Measurements from ENCODE around the gene CYTH1. TPM values are rescaled to one million over a fixed set of nuclear protein-coding genes. Genes with fewer than 3 reads are reported as not detected.

The CYTH1 gene
- total RNA-seq, 1 experiment from 2014 or later, result 40.3 TPM

DNA sequence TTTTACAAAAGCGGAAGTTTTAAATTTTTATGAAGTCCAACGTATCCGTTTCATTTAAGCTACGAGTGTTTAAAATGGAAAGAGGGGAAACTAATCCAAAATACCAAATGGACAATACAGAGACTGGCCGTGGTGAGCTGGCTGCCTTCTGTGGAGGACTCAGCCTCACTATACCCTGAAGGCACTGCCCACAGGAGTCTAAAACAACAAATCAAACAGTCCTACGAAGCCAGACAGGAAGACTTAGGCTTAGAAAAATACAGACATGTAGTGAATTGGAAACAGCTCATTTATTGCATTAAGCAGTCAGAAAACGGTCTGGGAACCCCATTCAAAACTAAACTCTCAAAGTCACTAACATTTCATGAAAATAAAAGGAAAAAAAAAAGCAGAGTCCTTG is 75.1 kb downstream of the CYTH1 start:
- no peaks in the 10 kb centered on the region for H3K27me3 ChIP-seq (ENCODE audit: insufficient read depth, low read depth)
- H4K20me1 ChIP-seq (ENCODE audit: insufficient read depth), result no peaks in the 10 kb centered on the region
- no peaks in the 10 kb centered on the region for H3K9me3 ChIP-seq (ENCODE audit: insufficient read depth, low read depth)
- H3K27ac ChIP-seq, result peak overlapping the region; percentile 84
- H3K4me1 ChIP-seq (replicated peaks; ENCODE audit: insufficient read depth), result peaks cover 37% of the 10 kb centered on the region
- H3K36me3 ChIP-seq (ENCODE audit: low read depth), result no peaks in the 10 kb centered on the region
- peaks cover 8% of the 10 kb centered on the region for H3F3A ChIP-seq (ENCODE audit: insufficient read depth, low read depth)
- no peak for DNase-seq
- no peak for TF ChIP-seq EZH2 (IDR thresholded peaks at IDR 0.05; ENCODE audit: low read depth)
- TF ChIP-seq, protein P1, sequence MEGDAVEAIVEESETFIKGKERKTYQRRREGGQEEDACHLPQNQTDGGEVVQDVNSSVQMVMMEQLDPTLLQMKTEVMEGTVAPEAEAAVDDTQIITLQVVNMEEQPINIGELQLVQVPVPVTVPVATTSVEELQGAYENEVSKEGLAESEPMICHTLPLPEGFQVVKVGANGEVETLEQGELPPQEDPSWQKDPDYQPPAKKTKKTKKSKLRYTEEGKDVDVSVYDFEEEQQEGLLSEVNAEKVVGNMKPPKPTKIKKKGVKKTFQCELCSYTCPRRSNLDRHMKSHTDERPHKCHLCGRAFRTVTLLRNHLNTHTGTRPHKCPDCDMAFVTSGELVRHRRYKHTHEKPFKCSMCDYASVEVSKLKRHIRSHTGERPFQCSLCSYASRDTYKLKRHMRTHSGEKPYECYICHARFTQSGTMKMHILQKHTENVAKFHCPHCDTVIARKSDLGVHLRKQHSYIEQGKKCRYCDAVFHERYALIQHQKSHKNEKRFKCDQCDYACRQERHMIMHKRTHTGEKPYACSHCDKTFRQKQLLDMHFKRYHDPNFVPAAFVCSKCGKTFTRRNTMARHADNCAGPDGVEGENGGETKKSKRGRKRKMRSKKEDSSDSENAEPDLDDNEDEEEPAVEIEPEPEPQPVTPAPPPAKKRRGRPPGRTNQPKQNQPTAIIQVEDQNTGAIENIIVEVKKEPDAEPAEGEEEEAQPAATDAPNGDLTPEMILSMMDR (conservative IDR thresholded peaks at IDR 0.05), result no peak
- CTCF ChIA-PET, result interaction anchor here (0.6 to 0.8 kb wide), 6 partner anchors 9 to 456 kb away, joined by 3 to 7 read pairs (median 4); no protein-coding TSS in a partner anchor
- intact Hi-C loops (cut with micrococcal nuclease; ENCODE audit: unreplicated experiment), result loop anchor here (5.0 kb wide), 1 partner anchor 40 kb away; no protein-coding TSS in a partner anchor
- POLR2A ChIA-PET (ENCODE audit: unreplicated experiment), result interaction anchor here (0.6 kb wide), 1 partner anchor 1157 kb away, joined by 7 read pairs; no protein-coding TSS in a partner anchor
- no peaks in the 10 kb centered on the region for H3K9me2 ChIP-seq (ENCODE audit: insufficient read depth)
- H2AFZ ChIP-seq, result no peak overlapping the region
- H3K79me2 ChIP-seq (ENCODE audit: low read depth), result no peaks in the 10 kb centered on the region
- BruUV-seq (replicated peaks), result no TSS peak
- peak overlapping the region; percentile 60 for H3K4me2 ChIP-seq
- H3K4me3 ChIP-seq, result no peak overlapping the region

DNA sequence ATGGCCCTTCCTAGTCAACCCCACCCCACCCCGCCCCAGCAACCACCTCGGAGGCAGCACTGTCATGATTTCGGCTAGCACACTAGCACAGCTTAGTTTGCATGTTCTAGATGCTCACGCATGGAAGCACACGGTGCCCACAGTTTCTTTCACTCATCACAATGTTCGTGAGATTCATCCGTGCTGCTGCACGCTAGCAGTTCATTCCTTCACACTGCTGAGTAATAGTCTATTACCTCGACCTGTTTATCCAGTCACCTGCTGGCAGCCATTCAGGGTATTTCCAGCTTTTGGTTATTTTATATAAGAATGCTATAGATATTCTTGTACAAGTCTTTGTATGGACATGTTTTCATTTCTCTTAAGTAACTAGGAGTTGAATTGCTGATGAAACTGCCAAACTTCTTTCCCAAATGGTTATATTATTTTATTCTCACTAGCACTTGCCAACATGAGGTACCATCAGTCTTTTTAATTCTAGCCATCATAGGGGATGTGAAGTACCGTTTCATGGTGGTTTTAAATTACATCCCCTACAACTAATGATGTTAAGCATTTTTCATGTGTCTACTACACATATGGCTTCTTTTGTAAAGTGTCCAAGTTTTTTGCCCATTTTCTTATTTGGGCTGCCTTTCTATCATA is 75.7 kb downstream of the CYTH1 start:
- H3F3A ChIP-seq (ENCODE audit: insufficient read depth, low read depth), result peaks cover 8% of the 10 kb centered on the region
- no peaks in the 10 kb centered on the region for H4K20me1 ChIP-seq (ENCODE audit: insufficient read depth)
- H3K79me2 ChIP-seq (ENCODE audit: low read depth), result no peaks in the 10 kb centered on the region
- ChIA-PET POLR2A (ENCODE audit: unreplicated experiment) (interaction anchor here (0.6 kb wide), 1 partner anchor 1157 kb away, joined by 7 read pairs; no protein-coding TSS in a partner anchor), CTCF (interaction anchor here (0.6 to 1.3 kb wide), 5 partner anchors 10 to 455 kb away, joined by 3 to 7 read pairs (median 4); no protein-coding TSS in a partner anchor)
- intact Hi-C loops (cut with micrococcal nuclease; ENCODE audit: unreplicated experiment), result loop anchor here (1.0 to 5.0 kb wide), 2 partner anchors 39 to 114 kb away; no protein-coding TSS in a partner anchor
- H3K36me3 ChIP-seq (ENCODE audit: low read depth), result no peaks in the 10 kb centered on the region
- no peak for TF ChIP-seq EZH2 (IDR thresholded peaks at IDR 0.05; ENCODE audit: low read depth)
- TF ChIP-seq, protein P1 (conservative IDR thresholded peaks at IDR 0.05), result no peak
- H3K4me2 ChIP-seq, result peak overlapping the region; percentile 60
- H3K4me1 ChIP-seq (replicated peaks; ENCODE audit: insufficient read depth), result peaks cover 37% of the 10 kb centered on the region
- DNase-seq, result peak; percentile 66 to 89
- no peaks in the 10 kb centered on the region for H3K27me3 ChIP-seq (ENCODE audit: insufficient read depth, low read depth)
- H3K9me3 ChIP-seq (ENCODE audit: insufficient read depth, low read depth), result no peaks in the 10 kb centered on the region
- BruUV-seq (replicated peaks), result no TSS peak
- H3K9me2 ChIP-seq (ENCODE audit: insufficient read depth), result no peaks in the 10 kb centered on the region
- H3K4me3 ChIP-seq, result no peak overlapping the region
- H2AFZ ChIP-seq, result no peak overlapping the region
- H3K27ac ChIP-seq, result peak overlapping the region; percentile 84

GRCh38 chr17:78705071-78705470 is 77.0 kb downstream of the CYTH1 start:
- intact Hi-C loops (cut with micrococcal nuclease; ENCODE audit: unreplicated experiment), result loop anchor here (5.0 kb wide), 1 partner anchor 38 kb away; no protein-coding TSS in a partner anchor
- no peaks in the 10 kb centered on the region for H3K9me2 ChIP-seq (ENCODE audit: insufficient read depth)
- no peak overlapping the region for H3K27ac ChIP-seq
- no peaks in the 10 kb centered on the region for H3K27me3 ChIP-seq (ENCODE audit: insufficient read depth, low read depth)
- H3K4me3 ChIP-seq, result no peak overlapping the region
- H3K79me2 ChIP-seq (ENCODE audit: low read depth), result no peaks in the 10 kb centered on the region
- H3K4me2 ChIP-seq, result no peak overlapping the region
- peaks cover 8% of the 10 kb centered on the region for H3F3A ChIP-seq (ENCODE audit: insufficient read depth, low read depth)
- H3K9me3 ChIP-seq (ENCODE audit: insufficient read depth, low read depth), result no peaks in the 10 kb centered on the region
- CTCF ChIA-PET, result interaction anchor here (1.3 kb wide), 1 partner anchor 208 kb away, joined by 4 read pairs; no protein-coding TSS in a partner anchor
- no peaks in the 10 kb centered on the region for H3K36me3 ChIP-seq (ENCODE audit: low read depth)
- POLR2A ChIA-PET (ENCODE audit: unreplicated experiment), result no interaction called here
- BruUV-seq (replicated peaks), result no TSS peak
- no peak for DNase-seq
- H4K20me1 ChIP-seq (ENCODE audit: insufficient read depth), result no peaks in the 10 kb centered on the region
- no peak overlapping the region for H2AFZ ChIP-seq
- TF ChIP-seq EZH2 (IDR thresholded peaks at IDR 0.05; ENCODE audit: low read depth), result no peak
- TF ChIP-seq, protein P1 (conservative IDR thresholded peaks at IDR 0.05), result no peak
- peaks cover 37% of the 10 kb centered on the region for H3K4me1 ChIP-seq (replicated peaks; ENCODE audit: insufficient read depth)
